ENCODE results near the gene HS2ST1. TPM values are rescaled to one million over a fixed set of nuclear protein-coding genes. Genes with fewer than 3 reads are reported as not detected.

Gene HS2ST1
- total and polyA plus RNA-seq, 2 experiments from 2014 or later: 6.7 to 17.1 TPM

DNA sequence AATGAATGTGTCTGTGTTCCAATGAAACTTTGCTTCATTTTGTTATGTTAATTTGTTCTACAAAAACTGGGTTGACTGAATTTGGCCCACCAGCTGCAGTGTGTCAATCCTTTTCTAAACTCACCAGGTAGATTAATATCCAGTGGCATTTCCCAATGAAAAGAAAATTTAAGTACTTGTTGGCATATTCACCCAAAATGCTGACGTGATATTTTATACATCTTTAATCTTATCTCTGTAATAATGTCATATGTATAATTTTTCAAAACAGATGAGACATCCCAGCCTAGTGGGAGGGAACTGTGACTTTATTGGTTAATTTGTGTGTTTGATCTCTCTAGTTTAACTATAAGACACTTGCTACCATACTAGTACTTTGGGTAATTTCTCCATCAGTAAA is 8.6 kb upstream of the HS2ST1 start (continued):
- TF ChIP-seq POLR2AphosphoS5 (IDR thresholded peaks at IDR 0.05; ENCODE audit: low read depth) (no peak), ZNF114 (CRISPR knock-in tag; IDR thresholded peaks at IDR 0.05) (no peak), ZNF331 (CRISPR knock-in tag; IDR thresholded peaks at IDR 0.05; ENCODE audit: low read depth) (no peak), NANOG (IDR thresholded peaks at IDR 0.05; ENCODE audit: borderline replicate concordance) (no peak), CREB1 (CRISPR knock-in tag; IDR thresholded peaks at IDR 0.05; ENCODE audit: low read depth) (no peak)
- TF ChIP-seq, protein P1, sequence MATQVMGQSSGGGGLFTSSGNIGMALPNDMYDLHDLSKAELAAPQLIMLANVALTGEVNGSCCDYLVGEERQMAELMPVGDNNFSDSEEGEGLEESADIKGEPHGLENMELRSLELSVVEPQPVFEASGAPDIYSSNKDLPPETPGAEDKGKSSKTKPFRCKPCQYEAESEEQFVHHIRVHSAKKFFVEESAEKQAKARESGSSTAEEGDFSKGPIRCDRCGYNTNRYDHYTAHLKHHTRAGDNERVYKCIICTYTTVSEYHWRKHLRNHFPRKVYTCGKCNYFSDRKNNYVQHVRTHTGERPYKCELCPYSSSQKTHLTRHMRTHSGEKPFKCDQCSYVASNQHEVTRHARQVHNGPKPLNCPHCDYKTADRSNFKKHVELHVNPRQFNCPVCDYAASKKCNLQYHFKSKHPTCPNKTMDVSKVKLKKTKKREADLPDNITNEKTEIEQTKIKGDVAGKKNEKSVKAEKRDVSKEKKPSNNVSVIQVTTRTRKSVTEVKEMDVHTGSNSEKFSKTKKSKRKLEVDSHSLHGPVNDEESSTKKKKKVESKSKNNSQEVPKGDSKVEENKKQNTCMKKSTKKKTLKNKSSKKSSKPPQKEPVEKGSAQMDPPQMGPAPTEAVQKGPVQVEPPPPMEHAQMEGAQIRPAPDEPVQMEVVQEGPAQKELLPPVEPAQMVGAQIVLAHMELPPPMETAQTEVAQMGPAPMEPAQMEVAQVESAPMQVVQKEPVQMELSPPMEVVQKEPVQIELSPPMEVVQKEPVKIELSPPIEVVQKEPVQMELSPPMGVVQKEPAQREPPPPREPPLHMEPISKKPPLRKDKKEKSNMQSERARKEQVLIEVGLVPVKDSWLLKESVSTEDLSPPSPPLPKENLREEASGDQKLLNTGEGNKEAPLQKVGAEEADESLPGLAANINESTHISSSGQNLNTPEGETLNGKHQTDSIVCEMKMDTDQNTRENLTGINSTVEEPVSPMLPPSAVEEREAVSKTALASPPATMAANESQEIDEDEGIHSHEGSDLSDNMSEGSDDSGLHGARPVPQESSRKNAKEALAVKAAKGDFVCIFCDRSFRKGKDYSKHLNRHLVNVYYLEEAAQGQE (IDR thresholded peaks at IDR 0.05; ENCODE audit: unreplicated experiment): no peak

DNA sequence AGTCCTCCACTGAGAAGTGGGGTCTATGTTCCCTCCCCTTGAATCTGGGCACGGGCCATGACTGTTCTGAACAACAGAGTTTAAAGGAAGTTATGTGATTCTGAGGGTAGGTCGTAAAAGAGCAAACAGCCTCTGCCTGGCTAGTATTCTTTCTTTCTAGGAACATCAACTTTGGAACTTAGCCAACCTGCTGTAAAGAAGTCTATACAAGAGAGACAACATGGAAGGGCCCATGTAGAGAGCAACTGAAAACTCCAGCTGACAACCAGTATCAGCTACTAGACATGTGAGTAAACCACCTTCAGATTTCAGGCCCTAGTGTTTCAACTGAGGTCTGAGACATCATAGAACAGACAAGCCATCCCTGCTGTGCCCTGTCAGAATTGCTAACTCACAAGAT is 8.0 kb upstream of the HS2ST1 start:
- no peak overlapping the region for H3K27ac Mint-ChIP-seq
- no peak for DNase-seq (ENCODE audit: low spot score)
- peaks cover 6% of the 10 kb centered on the region; the same call in 1 of the 2 replicates for H3K4me1 ChIP-seq (ENCODE audit: insufficient read depth)
- peaks cover 12% of the 10 kb centered on the region; the same call in 2 of the 3 replicates for H3K4me1 Mint-ChIP-seq
- no peak overlapping the region for H3K4me3 ChIP-seq
- H3K27ac ChIP-seq (ENCODE audit: low read depth): 0 out of 2 replicates have a peak overlapping the region, but pooled peaks have one; percentile 21
- peaks cover 100% of the 10 kb centered on the region for H3K79me2 ChIP-seq (replicated peaks; ENCODE audit: insufficient read depth)
- no peak for ATAC-seq
- peaks cover 59% of the 10 kb centered on the region for H4K20me1 ChIP-seq (replicated peaks; ENCODE audit: insufficient read depth)
- no peaks in the 10 kb centered on the region for H3K27me3 Mint-ChIP-seq (ENCODE audit: insufficient read depth, low read depth, poor library complexity)
- no peaks in the 10 kb centered on the region for H3F3A ChIP-seq (replicated peaks; ENCODE audit: low read depth)
- peaks cover under 1% of the 10 kb centered on the region; the same call in 2 of the 3 replicates for H3K9me3 Mint-ChIP-seq
- H3K9me2 ChIP-seq (ENCODE audit: insufficient read depth): no peaks in the 10 kb centered on the region
- H3K36me3 ChIP-seq (ENCODE audit: insufficient read depth): peaks cover 11% of the 10 kb centered on the region; the same call in 1 of the 2 replicates
- no peak overlapping the region for H3K4me3 Mint-ChIP-seq
- H3K27me3 ChIP-seq (ENCODE audit: insufficient read depth): no peaks in the 10 kb centered on the region
- H3K4me2 ChIP-seq: no peak overlapping the region
- peaks cover 42% of the 10 kb centered on the region for H3K36me3 Mint-ChIP-seq (ENCODE audit: low read depth)
- no peak overlapping the region for H2AFZ ChIP-seq
- TF ChIP-seq, protein P2, sequence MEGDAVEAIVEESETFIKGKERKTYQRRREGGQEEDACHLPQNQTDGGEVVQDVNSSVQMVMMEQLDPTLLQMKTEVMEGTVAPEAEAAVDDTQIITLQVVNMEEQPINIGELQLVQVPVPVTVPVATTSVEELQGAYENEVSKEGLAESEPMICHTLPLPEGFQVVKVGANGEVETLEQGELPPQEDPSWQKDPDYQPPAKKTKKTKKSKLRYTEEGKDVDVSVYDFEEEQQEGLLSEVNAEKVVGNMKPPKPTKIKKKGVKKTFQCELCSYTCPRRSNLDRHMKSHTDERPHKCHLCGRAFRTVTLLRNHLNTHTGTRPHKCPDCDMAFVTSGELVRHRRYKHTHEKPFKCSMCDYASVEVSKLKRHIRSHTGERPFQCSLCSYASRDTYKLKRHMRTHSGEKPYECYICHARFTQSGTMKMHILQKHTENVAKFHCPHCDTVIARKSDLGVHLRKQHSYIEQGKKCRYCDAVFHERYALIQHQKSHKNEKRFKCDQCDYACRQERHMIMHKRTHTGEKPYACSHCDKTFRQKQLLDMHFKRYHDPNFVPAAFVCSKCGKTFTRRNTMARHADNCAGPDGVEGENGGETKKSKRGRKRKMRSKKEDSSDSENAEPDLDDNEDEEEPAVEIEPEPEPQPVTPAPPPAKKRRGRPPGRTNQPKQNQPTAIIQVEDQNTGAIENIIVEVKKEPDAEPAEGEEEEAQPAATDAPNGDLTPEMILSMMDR (conservative IDR thresholded peaks at IDR 0.05; ENCODE audit: low read depth in 2 of 2): no peak
- TF ChIP-seq EZH2phosphoT487 (IDR thresholded peaks at IDR 0.05; ENCODE audit: unreplicated experiment) (no peak), EZH2 (IDR thresholded peaks at IDR 0.05; ENCODE audit: low read depth, unreplicated experiment) (no peak), JUNB (IDR thresholded peaks at IDR 0.05; ENCODE audit: unreplicated experiment) (no peak), ZNF331 (CRISPR knock-in tag; IDR thresholded peaks at IDR 0.05; ENCODE audit: low read depth) (no peak)
- TF ChIP-seq, protein P3, sequence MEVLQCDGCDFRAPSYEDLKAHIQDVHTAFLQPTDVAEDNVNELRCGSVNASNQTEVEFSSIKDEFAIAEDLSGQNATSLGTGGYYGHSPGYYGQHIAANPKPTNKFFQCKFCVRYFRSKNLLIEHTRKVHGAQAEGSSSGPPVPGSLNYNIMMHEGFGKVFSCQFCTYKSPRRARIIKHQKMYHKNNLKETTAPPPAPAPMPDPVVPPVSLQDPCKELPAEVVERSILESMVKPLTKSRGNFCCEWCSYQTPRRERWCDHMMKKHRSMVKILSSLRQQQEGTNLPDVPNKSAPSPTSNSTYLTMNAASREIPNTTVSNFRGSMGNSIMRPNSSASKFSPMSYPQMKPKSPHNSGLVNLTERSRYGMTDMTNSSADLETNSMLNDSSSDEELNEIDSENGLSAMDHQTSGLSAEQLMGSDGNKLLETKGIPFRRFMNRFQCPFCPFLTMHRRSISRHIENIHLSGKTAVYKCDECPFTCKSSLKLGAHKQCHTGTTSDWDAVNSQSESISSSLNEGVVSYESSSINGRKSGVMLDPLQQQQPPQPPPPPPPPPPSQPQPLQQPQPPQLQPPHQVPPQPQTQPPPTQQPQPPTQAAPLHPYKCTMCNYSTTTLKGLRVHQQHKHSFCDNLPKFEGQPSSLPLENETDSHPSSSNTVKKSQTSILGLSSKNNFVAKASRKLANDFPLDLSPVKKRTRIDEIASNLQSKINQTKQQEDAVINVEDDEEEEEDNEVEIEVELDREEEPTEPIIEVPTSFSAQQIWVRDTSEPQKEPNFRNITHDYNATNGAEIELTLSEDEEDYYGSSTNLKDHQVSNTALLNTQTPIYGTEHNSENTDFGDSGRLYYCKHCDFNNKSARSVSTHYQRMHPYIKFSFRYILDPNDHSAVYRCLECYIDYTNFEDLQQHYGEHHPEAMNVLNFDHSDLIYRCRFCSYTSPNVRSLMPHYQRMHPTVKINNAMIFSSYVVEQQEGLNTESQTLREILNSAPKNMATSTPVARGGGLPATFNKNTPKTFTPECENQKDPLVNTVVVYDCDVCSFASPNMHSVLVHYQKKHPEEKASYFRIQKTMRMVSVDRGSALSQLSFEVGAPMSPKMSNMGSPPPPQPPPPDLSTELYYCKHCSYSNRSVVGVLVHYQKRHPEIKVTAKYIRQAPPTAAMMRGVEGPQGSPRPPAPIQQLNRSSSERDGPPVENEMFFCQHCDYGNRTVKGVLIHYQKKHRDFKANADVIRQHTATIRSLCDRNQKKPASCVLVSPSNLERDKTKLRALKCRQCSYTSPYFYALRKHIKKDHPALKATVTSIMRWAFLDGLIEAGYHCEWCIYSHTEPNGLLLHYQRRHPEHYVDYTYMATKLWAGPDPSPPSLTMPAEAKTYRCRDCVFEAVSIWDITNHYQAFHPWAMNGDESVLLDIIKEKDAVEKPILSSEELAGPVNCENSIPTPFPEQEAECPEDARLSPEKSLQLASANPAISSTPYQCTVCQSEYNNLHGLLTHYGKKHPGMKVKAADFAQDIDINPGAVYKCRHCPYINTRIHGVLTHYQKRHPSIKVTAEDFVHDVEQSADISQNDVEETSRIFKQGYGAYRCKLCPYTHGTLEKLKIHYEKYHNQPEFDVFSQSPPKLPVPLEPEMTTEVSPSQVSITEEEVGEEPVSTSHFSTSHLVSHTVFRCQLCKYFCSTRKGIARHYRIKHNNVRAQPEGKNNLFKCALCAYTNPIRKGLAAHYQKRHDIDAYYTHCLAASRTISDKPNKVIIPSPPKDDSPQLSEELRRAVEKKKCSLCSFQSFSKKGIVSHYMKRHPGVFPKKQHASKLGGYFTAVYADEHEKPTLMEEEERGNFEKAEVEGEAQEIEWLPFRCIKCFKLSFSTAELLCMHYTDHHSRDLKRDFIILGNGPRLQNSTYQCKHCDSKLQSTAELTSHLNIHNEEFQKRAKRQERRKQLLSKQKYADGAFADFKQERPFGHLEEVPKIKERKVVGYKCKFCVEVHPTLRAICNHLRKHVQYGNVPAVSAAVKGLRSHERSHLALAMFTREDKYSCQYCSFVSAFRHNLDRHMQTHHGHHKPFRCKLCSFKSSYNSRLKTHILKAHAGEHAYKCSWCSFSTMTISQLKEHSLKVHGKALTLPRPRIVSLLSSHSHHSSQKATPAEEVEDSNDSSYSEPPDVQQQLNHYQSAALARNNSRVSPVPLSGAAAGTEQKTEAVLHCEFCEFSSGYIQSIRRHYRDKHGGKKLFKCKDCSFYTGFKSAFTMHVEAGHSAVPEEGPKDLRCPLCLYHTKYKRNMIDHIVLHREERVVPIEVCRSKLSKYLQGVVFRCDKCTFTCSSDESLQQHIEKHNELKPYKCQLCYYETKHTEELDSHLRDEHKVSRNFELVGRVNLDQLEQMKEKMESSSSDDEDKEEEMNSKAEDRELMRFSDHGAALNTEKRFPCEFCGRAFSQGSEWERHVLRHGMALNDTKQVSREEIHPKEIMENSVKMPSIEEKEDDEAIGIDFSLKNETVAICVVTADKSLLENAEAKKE (CRISPR knock-in tag; IDR thresholded peaks at IDR 0.05): no peak
